Endothelial cell (in vitro differentiated cells): Measurements from ENCODE around the gene OR6J1. TPM values are rescaled to one million over a fixed set of nuclear protein-coding genes. Genes with fewer than 3 reads are reported as not detected.

Source experiments
- DNase-seq: peaks from one replicate; pipeline ENCODE4 v3.0.0; 2021; ENCODE audit warnings: low spot score
- H3K27ac Mint-ChIP-seq: one replicate; pipeline ENCODE4 v1.8.0; 2021; ENCODE audit warnings: mixed read lengths, inconsistent platforms; ENCODE audit not compliant: unreplicated experiment
- H3K27me3 Mint-ChIP-seq: one replicate; pipeline ENCODE4 v1.8.0; 2021; ENCODE audit warnings: mild to moderate bottlenecking, moderate library complexity, mixed read lengths, inconsistent platforms; ENCODE audit not compliant: unreplicated experiment
- H3K36me3 Mint-ChIP-seq: one replicate; pipeline ENCODE4 v1.8.0; 2021; ENCODE audit warnings: mild to moderate bottlenecking, low read depth, mixed read lengths, inconsistent platforms; ENCODE audit not compliant: unreplicated experiment
- H3K4me1 Mint-ChIP-seq: one replicate; pipeline ENCODE4 v1.8.0; 2021; ENCODE audit warnings: mild to moderate bottlenecking, mixed read lengths, inconsistent platforms; ENCODE audit not compliant: unreplicated experiment
- H3K4me3 Mint-ChIP-seq: one replicate; pipeline ENCODE4 v1.8.0; 2021; ENCODE audit warnings: mild to moderate bottlenecking, mixed read lengths, inconsistent platforms; ENCODE audit not compliant: unreplicated experiment
- H3K9me3 Mint-ChIP-seq: one replicate; pipeline ENCODE4 v1.8.0; 2021; ENCODE audit warnings: mixed read lengths, inconsistent platforms; ENCODE audit not compliant: unreplicated experiment
- CTCF ChIP-seq: fragments of 200-600 bp; sonication (generic); IDR thresholded peaks from one replicate; pipeline ENCODE4 v1.5.0; 2021; ENCODE audit warnings: antibody characterized with exemption; ENCODE audit not compliant: unreplicated experiment
- total RNA-seq: library from RNA; stranded (reverse); fragmentation: NEBNext Ultra II Directional; extraction: Animal tissue kit (Norgen Biotek cat#: 25700); gene quantifications from one replicate; pipeline ENCODE4 v1.2.1, GENCODE V29; 2021; ENCODE audit not compliant: unreplicated experiment

The OR6J1 gene
- total RNA-seq, 1 donor from 2014 or later, result not detected

DNA sequence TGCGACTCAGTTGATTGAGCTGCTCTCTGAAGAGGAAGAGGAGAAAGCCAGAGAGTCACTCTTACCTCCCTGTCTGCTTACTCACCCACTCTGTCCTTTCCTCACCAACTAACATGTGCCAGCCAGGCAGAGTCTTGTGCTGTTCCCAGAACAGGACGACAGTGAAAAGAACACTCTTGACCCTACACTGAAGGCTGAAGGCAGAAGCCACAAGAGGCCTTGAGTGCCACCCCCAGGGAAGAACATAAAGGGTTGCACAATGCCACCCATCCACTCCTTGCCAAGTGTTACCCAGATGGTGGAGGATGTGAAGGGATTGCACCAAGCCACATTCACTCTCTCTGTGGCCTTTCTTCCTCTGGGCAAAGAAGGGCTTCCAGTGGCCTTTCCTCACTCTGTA, 33.2 kb downstream of the OR6J1 start:
- H3K9me3 Mint-ChIP-seq, result no peaks in the 10 kb centered on the region
- no peak overlapping the region for H3K27ac Mint-ChIP-seq
- peaks cover 2% of the 10 kb centered on the region for H3K27me3 Mint-ChIP-seq
- peaks cover 28% of the 10 kb centered on the region for H3K4me1 Mint-ChIP-seq
- H3K36me3 Mint-ChIP-seq, result peaks cover 52% of the 10 kb centered on the region
- no peak for TF ChIP-seq CTCF
- H3K4me3 Mint-ChIP-seq, result no peak overlapping the region
- DNase-seq, result no peak

DNA sequence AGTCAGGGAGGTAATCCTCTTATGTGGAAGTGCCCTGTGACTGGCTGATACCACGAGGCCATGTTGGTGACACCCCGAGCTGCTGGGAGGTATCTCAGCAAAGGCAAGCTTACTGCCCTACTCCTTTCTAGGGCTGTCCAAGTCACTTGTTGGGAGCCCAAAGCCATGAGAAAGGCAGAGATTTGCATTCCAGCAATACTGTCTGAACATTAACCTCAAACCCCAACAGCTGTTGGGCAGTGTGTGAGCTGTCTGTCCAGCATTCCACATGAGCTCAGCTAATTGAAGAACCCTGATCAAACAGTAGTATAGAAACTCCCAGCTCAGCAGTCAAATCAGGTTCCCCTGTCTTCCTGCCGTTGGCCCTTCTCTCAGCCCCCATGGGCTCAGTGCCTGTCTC, 36.9 kb downstream of the OR6J1 start:
- Mint-ChIP-seq H3K27me3 (peaks cover 6% of the 10 kb centered on the region), H3K4me1 (peaks cover 12% of the 10 kb centered on the region), H3K36me3 (peaks cover 68% of the 10 kb centered on the region), H3K27ac (no peak overlapping the region), H3K9me3 (no peaks in the 10 kb centered on the region), H3K4me3 (peak overlapping the region; percentile 26)
- TF ChIP-seq CTCF, result no peak
- DNase-seq, result no peak

DNA sequence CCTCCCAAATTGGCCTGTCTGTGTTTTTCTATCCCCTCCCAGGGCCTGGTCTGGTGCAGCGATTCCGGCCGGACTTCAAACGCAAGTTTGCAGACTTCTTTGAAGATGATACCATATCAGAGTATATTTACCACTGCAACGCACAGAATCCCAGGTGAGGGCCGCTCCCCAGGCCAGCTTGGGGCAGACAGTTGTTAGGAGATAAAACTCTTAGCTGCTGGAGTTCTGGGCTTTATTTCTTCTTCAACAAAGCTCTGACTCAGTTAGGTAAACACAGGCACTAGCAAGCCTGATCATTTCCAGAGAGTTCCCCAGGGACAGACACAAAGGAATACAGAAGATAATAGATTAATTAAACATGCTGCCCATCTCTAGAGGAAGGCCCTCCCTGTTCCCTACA, 37.8 kb downstream of the OR6J1 start:
- Mint-ChIP-seq H3K4me3 (no peak overlapping the region), H3K4me1 (peaks cover 14% of the 10 kb centered on the region), H3K9me3 (no peaks in the 10 kb centered on the region), H3K27ac (no peak overlapping the region), H3K36me3 (peaks cover 68% of the 10 kb centered on the region), H3K27me3 (peaks cover 7% of the 10 kb centered on the region)
- DNase-seq, result no peak
- TF ChIP-seq CTCF, result no peak

DNA sequence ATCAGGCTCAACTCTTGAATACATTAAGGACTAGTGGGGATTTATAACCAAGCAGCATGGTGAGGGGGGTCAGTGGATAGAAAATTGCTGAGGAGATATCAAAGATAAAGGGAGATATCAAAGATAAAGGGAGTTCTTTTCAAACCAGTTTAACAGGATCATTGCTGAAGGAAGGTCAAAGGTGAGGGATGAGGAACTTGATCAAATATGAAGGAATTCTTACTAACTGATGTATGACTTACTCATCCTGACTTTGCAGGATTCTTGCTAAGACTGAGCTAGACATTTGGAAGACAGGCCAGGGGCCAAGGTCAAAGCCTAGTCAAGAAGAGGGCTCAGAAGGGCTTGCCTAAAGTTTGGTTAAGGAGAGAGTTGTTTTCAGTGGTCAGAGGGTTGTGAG, 41.3 kb downstream of the OR6J1 start:
- Mint-ChIP-seq H3K4me3 (peak overlapping the region; percentile 56), H3K36me3 (peaks cover 56% of the 10 kb centered on the region), H3K4me1 (peaks cover 39% of the 10 kb centered on the region), H3K27me3 (peaks cover 7% of the 10 kb centered on the region), H3K9me3 (no peaks in the 10 kb centered on the region), H3K27ac (peak overlapping the region; percentile 38)
- no peak for TF ChIP-seq CTCF
- no peak for DNase-seq

- Mint-ChIP-seq H3K4me3 (peak overlapping the region; percentile 68), H3K27me3 (peaks cover 9% of the 10 kb centered on the region), H3K9me3 (no peaks in the 10 kb centered on the region), H3K4me1 (peaks cover 44% of the 10 kb centered on the region), H3K36me3 (peaks cover 49% of the 10 kb centered on the region), H3K27ac (peak overlapping the region; percentile 17)
- TF ChIP-seq CTCF, result no peak
- DNase-seq, result no peak
Measured at GRCh38 chr14:22601996-22602395, 42.2 kb downstream of the OR6J1 start.
